OCI-LY1 (cell line): ENCODE measurements around the gene MICAL2.

Experiments used
- EZH2 ChIP-seq: fragments of 200-600 bp; sonication (generic), shearing (Covaris generic); IDR thresholded peaks from 2 replicates; pipeline ENCODE4 v1.8.0; 2017; ENCODE audit warnings: borderline replicate concordance, mixed run types, mild to moderate bottlenecking, antibody characterized with exemption, low read length, moderate library complexity, mixed read lengths
- TF ChIP-seq, protein P1 (sequence below): fragments of 200-600 bp; sonication (generic), shearing (Covaris generic); IDR thresholded peaks from 2 replicates; pipeline ENCODE4 v1.5.1; 2017; ENCODE audit warnings: mild to moderate bottlenecking, antibody characterized with exemption, low read length, moderate library complexity, mixed read lengths

DNA sequence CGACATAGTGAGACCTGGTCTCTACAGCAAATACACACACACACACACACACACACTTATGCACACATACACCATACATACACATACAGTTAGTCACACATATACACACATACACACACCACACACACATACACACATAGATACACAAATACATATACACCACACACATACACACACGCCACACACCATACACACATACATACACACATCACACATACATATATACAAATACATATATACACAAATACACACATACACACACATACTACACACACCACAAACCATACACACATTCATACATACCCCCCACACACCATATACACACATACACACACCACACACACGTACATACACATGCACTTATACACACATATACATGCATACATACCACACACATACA is 57.7 kb downstream of the MICAL2 start:
- TF ChIP-seq, protein P1, sequence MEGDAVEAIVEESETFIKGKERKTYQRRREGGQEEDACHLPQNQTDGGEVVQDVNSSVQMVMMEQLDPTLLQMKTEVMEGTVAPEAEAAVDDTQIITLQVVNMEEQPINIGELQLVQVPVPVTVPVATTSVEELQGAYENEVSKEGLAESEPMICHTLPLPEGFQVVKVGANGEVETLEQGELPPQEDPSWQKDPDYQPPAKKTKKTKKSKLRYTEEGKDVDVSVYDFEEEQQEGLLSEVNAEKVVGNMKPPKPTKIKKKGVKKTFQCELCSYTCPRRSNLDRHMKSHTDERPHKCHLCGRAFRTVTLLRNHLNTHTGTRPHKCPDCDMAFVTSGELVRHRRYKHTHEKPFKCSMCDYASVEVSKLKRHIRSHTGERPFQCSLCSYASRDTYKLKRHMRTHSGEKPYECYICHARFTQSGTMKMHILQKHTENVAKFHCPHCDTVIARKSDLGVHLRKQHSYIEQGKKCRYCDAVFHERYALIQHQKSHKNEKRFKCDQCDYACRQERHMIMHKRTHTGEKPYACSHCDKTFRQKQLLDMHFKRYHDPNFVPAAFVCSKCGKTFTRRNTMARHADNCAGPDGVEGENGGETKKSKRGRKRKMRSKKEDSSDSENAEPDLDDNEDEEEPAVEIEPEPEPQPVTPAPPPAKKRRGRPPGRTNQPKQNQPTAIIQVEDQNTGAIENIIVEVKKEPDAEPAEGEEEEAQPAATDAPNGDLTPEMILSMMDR = no peak
- no peak for TF ChIP-seq EZH2
